ENCODE data around the gene TMEM132A. TPM values are rescaled to one million over a fixed set of nuclear protein-coding genes. Genes with fewer than 3 reads are reported as not detected.

The TMEM132A gene
- total and polyA plus RNA-seq, 9 of the 15 experiments (the other 6 are each of a cell fraction or from before 2014, with no cell fraction given) = 0.04 to 1.1 (median 0.18) TPM; not detected in 4

GRCh38 chr11:60889869-60890311 is 34.4 kb upstream of the TMEM132A start:
- Histone ChIP-seq H3K9me1 (ENCODE audit: control insufficient read depth, insufficient read depth, low read length) (no peaks in the 10 kb centered on the region), H3K9me3 (replicated peaks; ENCODE audit: control insufficient read depth, insufficient read depth, low read depth, low read length) (no peaks in the 10 kb centered on the region), H4K20me1 (replicated peaks; ENCODE audit: control insufficient read depth, insufficient read depth, low read length) (peaks cover 23% of the 10 kb centered on the region), H3K27ac (ENCODE audit: extremely low read depth, low read depth, low read length) (no peak overlapping the region), H3K27me3 (ENCODE audit: control insufficient read depth in 2 of 2, insufficient read depth in 2 of 2, low read length in 2 of 2) (no peaks in the 10 kb centered on the region), H3K79me2 (ENCODE audit: control insufficient read depth, insufficient read depth, low read length) (no peaks in the 10 kb centered on the region), H2AFZ (ENCODE audit: low read depth, low read length) (no peak overlapping the region), H3K9ac (ENCODE audit: insufficient read depth in 1 of 2, low read depth in 2 of 2, low read length in 2 of 2) (peak overlapping the region in 1 of 2 experiments; percentile 63; a peak in 1 of 4 replicates), H3K36me3 (ENCODE audit: control insufficient read depth, insufficient read depth, low read length) (peaks cover 56% of the 10 kb centered on the region), H3K4me1 (replicated peaks in 1 of 2; ENCODE audit: control insufficient read depth in 2 of 2, insufficient read depth in 2 of 2, low read length in 2 of 2) (peaks cover 7 to 32% of the 10 kb centered on the region in 2 experiments), H3K4me3 (no peak overlapping the region), H3K4me2 (ENCODE audit: insufficient read depth, low read length) (no peak overlapping the region)
- BruUV-seq (replicated peaks) = no TSS peak
- ChIA-PET CTCF (ENCODE audit: low intra/inter-chr PET ratio) (interaction anchor here (2.3 kb wide), 1 partner anchor 59 kb away, joined by 12 read pairs; no protein-coding TSS in a partner anchor), POLR2A (interaction anchor here (1.5 to 1.8 kb wide), 3 partner anchors 15 to 34 kb away, joined by 3 to 9 read pairs (median 6); partner anchors contain the start of genes PRPF19 and PTGDR2)
- intact Hi-C loops (cut with micrococcal nuclease) = no loop called here
- ATAC-seq (no peak), FAIRE-seq (no peak), DNase-seq (ENCODE audit: extremely low read depth in 1 of 4, low spot score in 3 of 4) (no peak)
- in situ Hi-C loops (cut with MboI) = loop anchor here (5.0 kb wide), 1 partner anchor 53 kb away; no protein-coding TSS in a partner anchor
- WGBS (ENCODE audit: insufficient coverage, low coverage, missing lambda C conversion rate) = 52% methylated on average over 6 of the region's 6 CpGs
- TF ChIP-seq RBM17 (IDR thresholded peaks at IDR 0.05; ENCODE audit: borderline replicate concordance, low read depth, low read length) (no peak), ATF6 (CRISPR knock-in tag; IDR thresholded peaks at IDR 0.05) (no peak), RBM22 (IDR thresholded peaks at IDR 0.05; ENCODE audit: low read depth, low read length, poor library complexity, severe bottlenecking) (no peak), KLF6 (CRISPR knock-in tag; IDR thresholded peaks at IDR 0.05; ENCODE audit: borderline replicate concordance) (no peak), DNMT1 (IDR thresholded peaks at IDR 0.05) (no peak), KDM2B (CRISPR knock-in tag; IDR thresholded peaks at IDR 0.05) (no peak), PRPF4 (IDR thresholded peaks at IDR 0.05; ENCODE audit: insufficient read depth, low read depth, low read length, poor library complexity, severe bottlenecking) (no peak), SOX6 (IDR thresholded peaks at IDR 0.05) (no peak), KAT8 (IDR thresholded peaks at IDR 0.05; ENCODE audit: low read depth) (no peak), TFE3 (CRISPR knock-in tag; IDR thresholded peaks at IDR 0.05) (peak; percentile 97), SRSF1 (IDR thresholded peaks at IDR 0.05; ENCODE audit: low read depth, low read length) (no peak), MITF (IDR thresholded peaks at IDR 0.05) (no peak), TCFL5 (CRISPR knock-in tag; conservative IDR thresholded peaks at IDR 0.05) (no peak), HBP1 (CRISPR knock-in tag; IDR thresholded peaks at IDR 0.05) (0 out of 2 replicates have a peak, but pooled peaks have one; percentile 47), EWSR1 (IDR thresholded peaks at IDR 0.05; ENCODE audit: borderline replicate concordance, low read depth, partially characterized antibody) (no peak), HDGF (IDR thresholded peaks at IDR 0.05) (no peak), POLR2B (IDR thresholded peaks at IDR 0.05; ENCODE audit: low read depth, partially characterized antibody) (peak; percentile 62)
